Measurements from ENCODE around the gene KRT15.

The KRT15 gene

DNA sequence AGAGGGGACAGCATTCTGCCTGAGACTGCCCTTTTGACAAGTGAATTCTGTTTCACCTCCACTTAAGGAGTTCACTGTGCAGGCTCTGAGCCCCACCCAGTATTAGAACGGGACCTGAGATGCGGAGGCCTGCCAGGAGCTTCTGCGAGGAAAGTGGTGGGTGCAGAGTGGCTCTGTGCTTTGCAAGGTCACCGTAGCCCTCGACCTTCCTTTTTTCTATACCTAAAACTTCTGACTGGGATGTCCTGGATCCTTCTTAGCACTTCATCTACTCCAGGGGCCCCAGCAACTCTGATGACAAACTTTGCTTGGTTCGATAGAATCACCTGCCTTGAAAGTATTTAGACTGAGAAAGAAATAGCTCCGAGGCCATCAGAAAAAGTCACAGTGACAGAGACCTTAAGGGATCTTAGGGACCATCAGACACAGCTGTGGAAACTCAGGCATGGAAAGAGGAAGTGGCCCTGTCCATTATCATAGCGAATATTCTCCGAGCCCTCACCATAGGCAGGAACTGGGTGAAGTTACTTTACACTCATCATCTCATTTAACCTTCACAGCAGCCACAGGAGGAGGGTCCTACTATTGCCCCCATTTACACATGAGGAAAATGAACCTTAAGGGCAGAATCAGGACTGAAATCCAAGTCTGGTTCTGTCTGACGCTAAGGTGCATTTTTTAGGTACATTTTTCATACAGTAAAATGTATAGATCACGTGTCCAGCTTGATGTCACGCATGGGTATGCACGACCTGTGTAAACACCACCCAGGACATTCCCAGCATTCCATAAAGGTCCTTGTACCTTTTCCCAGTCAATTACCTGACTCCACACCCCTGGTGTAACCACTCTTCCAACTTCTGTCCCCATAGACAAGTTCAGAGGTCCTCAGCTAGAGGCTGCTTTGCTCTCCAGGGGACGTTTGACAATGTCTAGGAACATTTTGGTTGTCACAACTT lies 12.6 kb downstream of the KRT15 start:
- ATAC-seq: peak; percentile 75
- peaks cover under 1% of the 10 kb centered on the region for H3K27me3 Mint-ChIP-seq
- no peak overlapping the region for H3K4me3 Mint-ChIP-seq
- no peak overlapping the region for H3K27ac Mint-ChIP-seq
- H3K36me3 Mint-ChIP-seq: no peaks in the 10 kb centered on the region
- H3K9me3 Mint-ChIP-seq: no peaks in the 10 kb centered on the region
- H3K4me1 Mint-ChIP-seq: peaks cover 8% of the 10 kb centered on the region

DNA sequence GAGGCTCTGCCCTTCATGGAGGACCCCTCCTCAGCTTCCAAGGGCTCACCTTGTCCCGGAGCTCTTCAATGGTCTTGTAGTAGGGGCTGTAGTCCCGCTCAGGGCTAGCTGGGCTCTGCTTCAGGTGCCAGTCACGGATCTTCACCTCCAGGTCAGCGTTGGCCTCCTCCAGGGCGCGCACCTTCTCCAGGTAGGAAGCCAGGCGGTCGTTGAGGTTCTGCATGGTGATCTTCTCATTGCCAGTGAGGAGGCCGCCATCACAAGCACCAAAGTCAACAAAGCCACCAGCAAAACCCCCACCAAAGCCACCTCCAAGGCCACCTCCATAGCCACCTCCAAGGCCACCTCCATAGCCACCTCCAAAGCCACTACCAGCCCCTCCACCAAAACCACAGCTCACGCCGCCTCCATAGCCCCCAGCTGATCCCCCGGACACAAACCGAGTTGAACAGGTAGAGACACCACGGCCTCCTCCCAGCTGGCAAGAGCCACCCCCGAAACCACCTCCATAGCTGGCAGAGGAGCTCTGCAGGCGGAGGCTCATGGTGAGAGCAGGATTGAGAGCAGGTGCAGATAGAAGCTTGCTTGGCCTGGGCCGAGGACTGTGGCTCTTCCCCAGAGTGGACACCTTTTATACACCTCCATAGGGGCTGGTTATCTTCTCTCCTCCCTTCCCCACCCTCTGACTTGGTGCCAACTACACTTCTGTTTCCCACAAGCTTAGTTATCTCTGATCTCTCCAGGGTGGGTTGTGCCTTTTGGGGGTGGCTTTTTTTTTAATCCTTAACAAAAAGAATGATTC lies 13.5 kb downstream of the KRT15 start, which contains the start of gene KRT13:
Gene KRT13, minus strand, starts transcription at position 606 of the 802 bp plus-strand sequence. Its CDS starts 62 bp downstream, at position 544.
- H3K4me3 Mint-ChIP-seq: no peak within 1 kb of the TSS
- H3K27ac Mint-ChIP-seq: no peak within 1 kb of the TSS
- no peaks in the 10 kb centered on the region for H3K9me3 Mint-ChIP-seq
- ATAC-seq: no peak
- peaks cover 8% of the 10 kb centered on the region for H3K4me1 Mint-ChIP-seq
- no peaks in the 10 kb centered on the region for H3K36me3 Mint-ChIP-seq
- peaks cover 9% of the 10 kb centered on the region for H3K27me3 Mint-ChIP-seq

DNA sequence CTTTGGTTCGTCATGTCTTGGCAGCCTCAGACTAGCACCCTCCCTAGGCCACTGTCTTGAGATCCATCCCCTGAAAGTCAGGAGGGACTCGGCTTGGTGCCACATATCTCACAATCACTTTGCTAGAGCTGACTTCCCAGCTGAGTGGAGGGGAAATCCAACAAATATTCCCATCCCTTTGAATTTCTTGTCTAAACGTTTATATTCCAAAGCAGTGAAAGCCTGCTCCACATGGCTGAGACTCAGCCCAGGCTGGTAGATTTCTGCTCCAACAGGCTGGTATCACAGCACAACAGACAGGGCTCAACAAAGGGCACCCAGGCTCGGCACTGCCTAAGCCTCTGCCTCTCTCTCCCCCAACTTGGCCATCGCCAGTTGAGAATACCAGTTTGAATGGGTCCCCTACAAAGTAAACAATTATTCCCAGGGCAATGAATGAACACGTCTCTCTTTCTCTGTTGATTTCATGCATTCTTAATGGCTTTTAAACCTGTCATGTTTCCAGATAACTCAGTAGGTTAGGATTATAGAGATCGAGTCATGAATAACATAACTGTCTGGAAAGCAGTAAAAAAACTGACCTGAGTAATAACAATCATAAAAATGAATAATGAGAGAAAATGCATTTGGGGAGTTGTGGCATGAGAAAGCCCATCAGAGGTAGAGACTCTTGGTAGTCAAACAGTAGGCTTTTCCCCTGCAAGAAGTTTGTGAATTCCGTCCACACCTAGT lies 14.3 kb downstream of the KRT15 start:
- no peak for ATAC-seq
- no peaks in the 10 kb centered on the region for H3K36me3 Mint-ChIP-seq
- no peak overlapping the region for H3K27ac Mint-ChIP-seq
- H3K4me3 Mint-ChIP-seq: no peak overlapping the region
- H3K27me3 Mint-ChIP-seq: peaks cover 17% of the 10 kb centered on the region
- no peaks in the 10 kb centered on the region for H3K9me3 Mint-ChIP-seq
- H3K4me1 Mint-ChIP-seq: peaks cover 8% of the 10 kb centered on the region

GRCh38 chr17:41503202-41503601 lies 15.5 kb downstream of the KRT15 start:
- ATAC-seq: no peak
- no peak overlapping the region for H3K27ac Mint-ChIP-seq
- H3K36me3 Mint-ChIP-seq: no peaks in the 10 kb centered on the region
- H3K27me3 Mint-ChIP-seq: peaks cover 22% of the 10 kb centered on the region
- H3K9me3 Mint-ChIP-seq: no peaks in the 10 kb centered on the region
- peaks cover 12% of the 10 kb centered on the region for H3K4me1 Mint-ChIP-seq
- H3K4me3 Mint-ChIP-seq: no peak overlapping the region

DNA sequence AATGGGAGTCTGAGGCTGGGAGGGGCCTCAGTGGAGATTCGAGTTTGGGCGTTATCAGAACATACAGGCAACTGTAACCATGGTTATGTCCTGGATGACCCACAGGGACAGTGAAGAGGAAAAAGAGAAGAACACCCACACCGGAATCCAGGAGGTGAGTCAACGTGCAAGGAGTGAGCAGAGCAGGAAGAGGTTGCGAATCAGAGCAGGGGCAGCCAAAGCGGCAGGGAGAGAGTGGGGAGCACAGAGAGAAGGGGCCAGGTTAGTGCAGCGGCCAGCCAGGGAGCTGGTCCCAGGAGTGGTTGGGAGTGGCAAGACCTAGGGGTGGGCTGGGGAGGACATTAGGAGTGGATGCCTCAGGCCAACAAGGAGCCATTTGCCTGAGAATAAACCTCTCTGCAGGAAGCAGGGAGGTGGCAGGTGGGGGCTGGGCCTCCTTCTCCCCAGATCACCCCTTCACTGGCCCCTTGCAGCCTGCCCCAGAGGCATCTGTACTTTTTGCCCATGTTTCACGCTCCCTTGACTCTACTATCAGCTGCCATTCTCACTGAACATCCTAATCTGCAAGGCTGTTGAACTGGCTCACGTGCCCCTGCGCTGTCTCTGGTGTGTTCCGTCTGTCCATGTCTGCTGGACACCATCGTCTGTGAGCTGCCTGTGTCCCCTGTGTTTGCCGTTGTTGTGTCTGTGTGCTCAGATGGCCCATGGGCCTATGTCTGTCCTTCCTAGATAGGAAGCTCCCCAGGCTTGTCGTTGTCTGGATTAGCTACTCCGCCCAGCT lies 18.4 kb downstream of the KRT15 start:
- Mint-ChIP-seq H3K4me3 (no peak overlapping the region), H3K27me3 (peaks cover 22% of the 10 kb centered on the region), H3K9me3 (no peaks in the 10 kb centered on the region), H3K4me1 (peaks cover 14% of the 10 kb centered on the region), H3K27ac (no peak overlapping the region), H3K36me3 (no peaks in the 10 kb centered on the region)
- no peak for ATAC-seq

DNA sequence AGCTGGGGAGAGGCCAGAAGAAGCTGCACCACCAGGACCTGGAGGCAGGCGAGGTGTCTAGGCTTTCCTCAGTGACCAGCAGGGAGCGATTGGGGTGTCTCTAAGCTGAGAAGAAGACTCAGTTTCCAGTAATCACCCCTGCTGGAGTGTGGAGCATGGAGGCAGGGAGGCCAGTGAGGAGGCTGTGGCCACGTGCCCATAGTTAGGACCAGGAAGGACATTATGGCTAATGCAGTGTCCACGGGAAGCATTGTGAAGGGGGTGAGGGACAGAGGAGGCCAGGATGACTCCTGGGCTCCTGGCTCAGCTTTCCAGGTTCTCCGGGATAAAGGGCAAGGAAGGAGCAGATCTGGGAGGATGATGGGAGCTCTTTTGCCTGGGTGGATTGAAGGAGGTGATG lies 19.0 kb downstream of the KRT15 start:
- Mint-ChIP-seq H3K9me3 (no peaks in the 10 kb centered on the region), H3K27ac (no peak overlapping the region), H3K27me3 (peaks cover 22% of the 10 kb centered on the region), H3K36me3 (no peaks in the 10 kb centered on the region), H3K4me3 (no peak overlapping the region), H3K4me1 (peaks cover 14% of the 10 kb centered on the region)
- ATAC-seq: no peak

GRCh38 chr17:41498276-41498675 lies 20.4 kb downstream of the KRT15 start:
- peaks cover 29% of the 10 kb centered on the region for H3K27me3 Mint-ChIP-seq
- ATAC-seq: no peak
- no peak overlapping the region for H3K27ac Mint-ChIP-seq
- peaks cover 14% of the 10 kb centered on the region for H3K4me1 Mint-ChIP-seq
- H3K9me3 Mint-ChIP-seq: no peaks in the 10 kb centered on the region
- H3K4me3 Mint-ChIP-seq: no peak overlapping the region
- no peaks in the 10 kb centered on the region for H3K36me3 Mint-ChIP-seq

DNA sequence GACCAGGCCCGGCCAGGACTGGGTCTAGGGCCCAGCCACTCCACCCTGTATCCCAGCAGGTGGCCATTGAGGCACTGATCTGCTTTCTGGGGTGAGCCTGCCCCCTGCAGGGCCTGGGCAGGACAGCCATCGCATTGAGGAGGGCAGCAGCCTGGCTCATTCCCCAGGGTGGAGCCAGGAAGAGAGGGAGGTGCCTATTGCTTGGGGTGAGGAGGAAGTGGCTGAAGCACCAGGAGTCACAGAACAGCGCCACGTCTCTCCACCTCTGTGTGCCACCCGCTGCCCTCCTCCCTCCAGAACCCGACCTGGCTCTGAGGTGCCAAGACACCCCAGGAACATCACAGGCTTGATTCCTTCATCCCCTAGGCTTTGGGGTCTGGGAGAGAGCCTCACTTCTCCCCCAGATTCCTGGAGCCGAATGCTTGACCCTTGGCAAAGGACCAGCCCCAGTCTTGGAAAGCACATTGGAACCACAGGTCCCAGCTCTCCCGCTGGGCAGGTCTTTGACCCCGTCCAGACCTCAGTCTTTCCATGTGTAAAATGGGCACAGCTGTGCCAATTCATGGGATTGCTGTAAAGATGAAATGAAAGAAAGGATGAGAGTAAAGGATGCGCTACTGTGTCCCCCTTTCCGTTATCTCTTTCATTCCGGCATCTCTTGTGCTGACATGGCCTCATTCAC lies 21.7 kb downstream of the KRT15 start:
- Mint-ChIP-seq H3K9me3 (no peaks in the 10 kb centered on the region), H3K4me1 (peaks cover 14% of the 10 kb centered on the region), H3K36me3 (no peaks in the 10 kb centered on the region), H3K27me3 (peaks cover 31% of the 10 kb centered on the region), H3K4me3 (no peak overlapping the region), H3K27ac (no peak overlapping the region)
- peak; percentile 84 for ATAC-seq

DNA sequence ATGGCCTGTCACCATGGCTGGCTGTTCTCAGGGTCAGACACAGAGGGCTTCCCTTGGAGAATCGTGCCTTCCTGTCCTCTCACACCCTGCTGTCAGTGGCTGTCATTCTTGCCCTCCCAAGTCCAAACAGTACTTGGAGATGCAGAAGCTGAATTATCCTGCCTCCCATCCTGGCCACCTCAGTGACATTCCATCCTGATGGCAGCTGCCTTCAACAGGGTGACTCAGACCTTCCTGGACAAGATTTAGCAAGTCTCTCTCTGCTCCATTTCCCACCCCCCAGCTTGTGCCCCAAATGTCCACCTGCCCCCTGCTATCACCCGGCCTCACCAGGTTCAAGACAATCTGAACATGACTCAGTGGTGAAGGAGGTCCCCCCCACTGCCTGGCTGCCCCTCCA lies 24.2 kb downstream of the KRT15 start:
- no peaks in the 10 kb centered on the region for H3K36me3 Mint-ChIP-seq
- H3K9me3 Mint-ChIP-seq: no peaks in the 10 kb centered on the region
- peaks cover 25% of the 10 kb centered on the region for H3K4me1 Mint-ChIP-seq
- no peak overlapping the region for H3K4me3 Mint-ChIP-seq
- ATAC-seq: no peak
- no peak overlapping the region for H3K27ac Mint-ChIP-seq
- peaks cover 15% of the 10 kb centered on the region for H3K27me3 Mint-ChIP-seq

GRCh38 chr17:41492771-41493170 lies 25.9 kb downstream of the KRT15 start:
- Mint-ChIP-seq H3K9me3 (no peaks in the 10 kb centered on the region), H3K4me1 (peaks cover 19% of the 10 kb centered on the region), H3K27ac (no peak overlapping the region), H3K36me3 (no peaks in the 10 kb centered on the region), H3K4me3 (no peak overlapping the region), H3K27me3 (peaks cover 8% of the 10 kb centered on the region)
- no peak for ATAC-seq

GRCh38 chr17:41492351-41492750 lies 26.3 kb downstream of the KRT15 start:
- ATAC-seq: no peak
- Mint-ChIP-seq H3K36me3 (no peaks in the 10 kb centered on the region), H3K4me3 (no peak overlapping the region), H3K27ac (no peak overlapping the region), H3K4me1 (peaks cover 19% of the 10 kb centered on the region), H3K27me3 (peaks cover 8% of the 10 kb centered on the region), H3K9me3 (no peaks in the 10 kb centered on the region)

- Mint-ChIP-seq H3K36me3 (no peaks in the 10 kb centered on the region), H3K27me3 (peaks cover 11% of the 10 kb centered on the region), H3K4me1 (peaks cover 11% of the 10 kb centered on the region), H3K9me3 (no peaks in the 10 kb centered on the region), H3K27ac (no peak overlapping the region), H3K4me3 (no peak overlapping the region)
- no peak for ATAC-seq
Measured at GRCh38 chr17:41491476-41491875, 27.2 kb downstream of the KRT15 start.

DNA sequence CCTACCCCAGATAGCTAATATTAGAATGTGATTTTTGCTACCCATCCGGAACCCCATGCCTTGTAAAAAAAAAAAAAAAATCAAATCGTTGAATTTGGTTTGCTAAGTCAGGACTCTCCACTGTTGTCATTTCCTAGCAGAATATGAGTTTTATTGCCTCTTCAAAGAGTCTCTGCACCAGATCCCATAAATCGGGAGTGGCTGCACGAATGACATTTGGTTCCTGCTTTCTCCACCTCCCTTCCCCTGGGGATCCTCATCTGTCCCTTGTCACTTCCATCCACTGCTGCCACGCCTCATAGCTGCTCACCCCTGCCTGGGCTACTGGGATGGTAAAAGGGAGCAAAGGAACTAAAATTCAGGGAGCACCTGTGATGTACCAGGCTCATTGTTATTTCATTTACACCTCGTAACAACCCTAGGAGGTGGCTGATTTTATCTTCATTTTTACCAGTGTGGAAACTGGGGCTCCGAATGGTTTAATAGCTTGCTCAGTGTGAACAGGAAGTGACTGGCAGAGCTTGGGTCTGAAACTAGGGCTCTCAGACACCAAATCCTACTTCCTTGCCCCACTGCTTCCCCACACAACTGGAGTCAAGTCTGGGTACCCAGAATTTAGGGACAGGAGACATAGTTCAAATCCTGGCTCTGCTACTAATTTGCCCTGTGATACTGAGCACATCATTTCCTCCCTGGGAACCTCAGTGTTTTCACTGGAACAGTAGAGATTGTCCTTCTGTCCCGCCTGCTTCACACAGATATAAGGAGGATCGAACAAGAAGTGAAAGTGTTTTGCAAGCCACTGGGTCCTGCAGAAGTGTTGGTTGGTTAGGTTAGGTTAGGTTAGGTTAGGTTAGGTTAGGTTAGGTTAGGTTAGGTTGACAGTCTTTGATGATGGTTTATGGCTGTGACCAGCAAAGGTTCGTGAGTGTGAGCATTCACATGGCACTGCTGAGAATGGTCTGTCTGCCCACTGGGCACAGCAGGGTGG lies 28.4 kb downstream of the KRT15 start:
- H3K36me3 Mint-ChIP-seq: no peaks in the 10 kb centered on the region
- no peak overlapping the region for H3K27ac Mint-ChIP-seq

More for the DNA sequence above, 28.4 kb downstream of the KRT15 start:
- H3K4me1 Mint-ChIP-seq: peaks cover 11% of the 10 kb centered on the region
- ATAC-seq: no peak
- no peak overlapping the region for H3K4me3 Mint-ChIP-seq
- no peaks in the 10 kb centered on the region for H3K9me3 Mint-ChIP-seq
- H3K27me3 Mint-ChIP-seq: peaks cover 22% of the 10 kb centered on the region
